ENCODE measurements around the gene CIAO1.

DNA sequence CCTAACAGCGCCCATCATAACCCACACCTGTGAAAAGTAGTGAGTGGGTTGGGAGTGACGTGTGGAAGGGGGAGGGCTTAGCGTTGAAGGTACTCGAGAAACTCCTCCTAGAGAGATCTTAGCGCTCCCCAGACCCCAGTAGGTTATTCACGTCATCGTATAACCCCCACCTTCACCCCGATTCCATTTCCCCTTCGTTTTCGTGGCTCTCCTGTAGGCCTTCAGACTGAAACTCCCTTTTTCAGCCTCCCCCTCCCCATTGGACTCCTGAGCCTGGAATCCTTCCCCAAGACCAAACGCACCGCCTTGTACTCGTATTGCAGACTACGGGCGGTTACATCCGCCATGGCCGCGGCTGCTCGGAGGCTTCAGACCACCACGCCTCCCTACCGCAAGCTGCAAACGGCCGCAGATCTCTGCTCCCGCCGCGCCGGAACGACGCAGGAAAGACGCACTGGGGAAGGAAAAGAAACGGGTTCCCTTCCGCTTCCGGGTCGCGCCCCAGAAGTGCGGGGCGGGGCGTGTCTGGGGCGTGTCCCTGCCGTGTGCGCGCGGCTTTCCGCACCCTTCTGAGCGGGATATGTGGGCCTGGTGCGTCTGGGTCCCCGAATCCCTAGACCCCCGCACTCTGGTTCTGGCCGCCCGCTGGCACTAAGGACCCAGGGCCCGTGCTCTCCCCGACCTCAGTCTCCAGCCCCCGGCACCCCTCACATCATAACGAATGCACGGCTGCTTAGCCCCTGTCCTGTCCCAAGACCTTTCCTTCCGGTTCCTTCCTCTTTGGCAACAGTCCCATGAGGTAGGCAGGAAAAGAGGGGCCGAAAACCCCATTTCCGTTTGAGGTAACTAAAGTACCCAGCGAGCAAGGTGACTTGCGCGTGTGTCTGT, 39.3 kb downstream of the CIAO1 start, which contains the start of gene SNRNP200:
- TF ChIP-seq CTCF (IDR thresholded peaks at IDR 0.05; ENCODE audit: insufficient read depth, low read length, poor library complexity, severe bottlenecking) (no peak), EZH2phosphoT487 (conservative IDR thresholded peaks at IDR 0.05; ENCODE audit: low read length) (no peak)
